ENCODE measurements around the gene IL1RN.

IL1RN gene

GRCh38 chr2:113136828-113137775 lies 9.7 kb downstream of the IL1RN start:
- TF ChIP-seq, protein P1, sequence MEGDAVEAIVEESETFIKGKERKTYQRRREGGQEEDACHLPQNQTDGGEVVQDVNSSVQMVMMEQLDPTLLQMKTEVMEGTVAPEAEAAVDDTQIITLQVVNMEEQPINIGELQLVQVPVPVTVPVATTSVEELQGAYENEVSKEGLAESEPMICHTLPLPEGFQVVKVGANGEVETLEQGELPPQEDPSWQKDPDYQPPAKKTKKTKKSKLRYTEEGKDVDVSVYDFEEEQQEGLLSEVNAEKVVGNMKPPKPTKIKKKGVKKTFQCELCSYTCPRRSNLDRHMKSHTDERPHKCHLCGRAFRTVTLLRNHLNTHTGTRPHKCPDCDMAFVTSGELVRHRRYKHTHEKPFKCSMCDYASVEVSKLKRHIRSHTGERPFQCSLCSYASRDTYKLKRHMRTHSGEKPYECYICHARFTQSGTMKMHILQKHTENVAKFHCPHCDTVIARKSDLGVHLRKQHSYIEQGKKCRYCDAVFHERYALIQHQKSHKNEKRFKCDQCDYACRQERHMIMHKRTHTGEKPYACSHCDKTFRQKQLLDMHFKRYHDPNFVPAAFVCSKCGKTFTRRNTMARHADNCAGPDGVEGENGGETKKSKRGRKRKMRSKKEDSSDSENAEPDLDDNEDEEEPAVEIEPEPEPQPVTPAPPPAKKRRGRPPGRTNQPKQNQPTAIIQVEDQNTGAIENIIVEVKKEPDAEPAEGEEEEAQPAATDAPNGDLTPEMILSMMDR (conservative IDR thresholded peaks at IDR 0.05; ENCODE audit: low read length), result peak; percentile 73

DNA sequence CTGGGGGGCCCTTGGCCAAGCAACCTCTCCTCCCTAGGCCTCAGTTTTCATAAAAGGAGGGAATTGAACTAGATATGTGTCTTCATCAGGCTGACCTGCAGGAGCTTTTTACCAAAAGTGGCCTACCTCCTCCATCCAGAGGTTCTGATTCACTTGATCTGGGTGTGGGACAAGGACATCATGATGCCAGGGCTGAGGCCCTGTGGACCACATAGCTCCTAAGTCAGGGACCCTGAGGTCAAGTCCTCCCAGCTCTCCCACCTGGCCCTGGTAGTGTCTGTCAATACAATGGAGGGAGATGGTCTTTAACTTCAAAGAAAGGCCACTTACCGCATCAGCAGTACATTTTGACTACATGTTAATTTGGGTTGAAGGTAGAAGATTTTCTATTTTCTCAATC lies 10.4 kb downstream of the IL1RN start:
- no peak overlapping the region for H3K4me3 ChIP-seq (ENCODE audit: low read length)
- TF ChIP-seq, protein P1 (conservative IDR thresholded peaks at IDR 0.05; ENCODE audit: low read length), result no peak
- DNase-seq (ENCODE audit: low read depth), result no peak

More at GRCh38 chr2:113136828-113137775, 9.7 kb downstream of the IL1RN start:
- no peak overlapping the region for H3K4me3 ChIP-seq (ENCODE audit: low read length)
- peak; percentile 39 for DNase-seq (ENCODE audit: low read depth)

DNA sequence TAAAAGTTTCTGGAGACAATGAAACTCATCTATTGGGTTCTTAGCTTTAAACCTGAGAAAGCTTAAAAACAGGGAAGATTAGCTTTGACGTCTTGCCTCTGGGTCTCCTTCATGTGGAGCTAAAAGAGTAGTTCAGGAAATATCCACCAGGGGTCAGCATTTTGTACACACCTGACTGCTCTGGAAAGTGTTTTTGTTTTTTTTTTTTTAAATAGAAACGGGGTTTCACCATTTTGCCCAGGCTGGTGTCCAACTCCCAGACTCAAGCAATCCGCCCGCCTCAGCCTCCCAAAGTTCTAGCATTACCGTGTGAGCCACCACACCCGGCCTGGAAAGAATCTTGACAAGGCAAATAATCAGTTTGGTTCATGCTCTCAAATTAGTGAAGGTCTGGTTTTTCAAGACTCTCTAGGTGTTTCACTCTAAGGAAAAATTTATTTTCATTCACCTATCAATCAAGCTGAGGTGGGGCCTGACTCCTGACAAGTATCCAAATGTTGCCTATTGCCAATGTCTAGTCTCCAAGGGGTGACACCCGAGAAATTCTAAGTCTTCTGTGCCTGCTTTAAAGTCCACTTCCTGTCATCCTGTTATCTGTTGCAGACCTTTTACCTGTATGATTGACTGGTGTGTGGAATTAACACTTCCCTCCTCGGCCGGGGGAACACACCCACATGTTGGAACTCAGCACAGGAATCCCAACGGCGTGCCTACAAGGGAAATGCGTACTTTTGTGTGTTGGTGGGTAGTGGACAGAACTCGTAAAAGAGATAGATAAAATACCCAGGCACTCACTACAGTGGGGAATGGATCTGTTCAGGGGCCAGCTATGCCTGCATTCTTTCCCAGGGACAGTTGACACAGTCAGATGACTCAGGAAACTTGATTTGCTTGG lies 11.3 kb downstream of the IL1RN start:
- peak; percentile 61 for DNase-seq (ENCODE audit: low read depth)
- H3K4me3 ChIP-seq (ENCODE audit: low read length), result no peak overlapping the region
- TF ChIP-seq, protein P1 (conservative IDR thresholded peaks at IDR 0.05; ENCODE audit: low read length), result peak; percentile 81

GRCh38 chr2:113141451-113141850 lies 14.1 kb downstream of the IL1RN start:
- H3K4me3 ChIP-seq (ENCODE audit: low read length), result no peak overlapping the region
- DNase-seq (ENCODE audit: low read depth), result no peak

DNA sequence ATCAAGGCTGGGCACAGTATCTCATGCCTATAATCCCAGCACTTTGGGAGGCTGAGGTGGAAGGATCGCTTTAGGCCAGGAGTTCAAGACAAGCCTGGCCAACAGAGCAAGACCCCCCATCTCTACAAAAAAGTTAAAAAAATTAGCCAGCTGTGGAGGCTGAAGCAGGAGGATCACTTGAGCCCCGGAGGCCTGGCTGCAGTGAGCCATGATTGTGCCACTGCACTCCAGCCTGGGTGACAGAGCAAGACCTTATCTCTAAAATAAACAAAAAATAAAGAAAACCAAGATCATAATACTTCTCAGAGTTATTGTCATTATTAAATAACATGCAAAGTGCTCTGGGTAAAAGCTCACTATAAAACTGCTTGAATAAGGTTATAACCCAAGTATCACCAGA lies 14.9 kb downstream of the IL1RN start:
- TF ChIP-seq, protein P1 (conservative IDR thresholded peaks at IDR 0.05; ENCODE audit: low read length), result no peak
- DNase-seq (ENCODE audit: low read depth), result no peak
- no peak overlapping the region for H3K4me3 ChIP-seq (ENCODE audit: low read length)

More at GRCh38 chr2:113141451-113141850, 14.1 kb downstream of the IL1RN start:
- TF ChIP-seq, protein P1 (conservative IDR thresholded peaks at IDR 0.05; ENCODE audit: low read length), result no peak

GRCh38 chr2:113144259-113144658 lies 16.9 kb downstream of the IL1RN start:
- TF ChIP-seq, protein P1 (conservative IDR thresholded peaks at IDR 0.05; ENCODE audit: low read length), result no peak
- DNase-seq (ENCODE audit: low read depth), result no peak
- H3K4me3 ChIP-seq (ENCODE audit: low read length), result no peak overlapping the region

Measured in AG10803 (cell line).